HG03575 (cell line): ENCODE measurements around the gene DLGAP4.

ENCODE experiments used
- ATAC-seq: cut with Tn5 transposase; IDR thresholded peaks from one replicate; pipeline ENCODE4 v1.9.1; 2021; ENCODE audit not compliant: unreplicated experiment, insufficient number of reproducible peaks, low FRiP score; ENCODE audit errors: extremely low read depth

Gene DLGAP4

GRCh38 chr20:36318166-36318565 is 12.0 kb downstream of the DLGAP4 start:
- no peak for ATAC-seq

GRCh38 chr20:36319356-36320260 is 13.5 kb downstream of the DLGAP4 start:
- ATAC-seq, result no peak

- ATAC-seq, result no peak
Observed at GRCh38 chr20:36320261-36320897, 14.2 kb downstream of the DLGAP4 start.

GRCh38 chr20:36320898-36321695 is 15.0 kb downstream of the DLGAP4 start:
- ATAC-seq, result no peak

GRCh38 chr20:36322131-36322530 is 16.0 kb downstream of the DLGAP4 start:
- no peak for ATAC-seq

- no peak for ATAC-seq
Observed at GRCh38 chr20:36330091-36330490, 24.0 kb downstream of the DLGAP4 start.

- no peak for ATAC-seq
Observed at GRCh38 chr20:36331209-36331608, 25.1 kb downstream of the DLGAP4 start.

- ATAC-seq, result no peak
Observed at GRCh38 chr20:36333841-36334240, 27.7 kb downstream of the DLGAP4 start.

GRCh38 chr20:36334281-36335205 is 28.4 kb downstream of the DLGAP4 start:
- no peak for ATAC-seq

GRCh38 chr20:36335206-36335870 is 29.2 kb downstream of the DLGAP4 start:
- ATAC-seq, result no peak

- ATAC-seq, result no peak
Observed at GRCh38 chr20:36336204-36336603, 30.1 kb downstream of the DLGAP4 start.

- no peak for ATAC-seq
Observed at GRCh38 chr20:36336954-36337704, 31.0 kb downstream of the DLGAP4 start.

GRCh38 chr20:36337886-36338285 is 31.7 kb downstream of the DLGAP4 start:
- ATAC-seq, result no peak

GRCh38 chr20:36339646-36340592 is 33.8 kb downstream of the DLGAP4 start:
- no peak for ATAC-seq

GRCh38 chr20:36340593-36340990 is 34.5 kb downstream of the DLGAP4 start:
- ATAC-seq, result no peak

- ATAC-seq, result no peak
Observed at GRCh38 chr20:36341331-36342020, 35.3 kb downstream of the DLGAP4 start.
